Measurements from ENCODE around the gene GPATCH8. TPM values are rescaled to one million over a fixed set of nuclear protein-coding genes. Genes with fewer than 3 reads are reported as not detected.

Gene GPATCH8
- total and polyA plus RNA-seq, 9 of the 15 experiments (the other 6 are each of a cell fraction or from before 2014, with no cell fraction given) = 10.6 to 29.6 (median 13.2) TPM

DNA sequence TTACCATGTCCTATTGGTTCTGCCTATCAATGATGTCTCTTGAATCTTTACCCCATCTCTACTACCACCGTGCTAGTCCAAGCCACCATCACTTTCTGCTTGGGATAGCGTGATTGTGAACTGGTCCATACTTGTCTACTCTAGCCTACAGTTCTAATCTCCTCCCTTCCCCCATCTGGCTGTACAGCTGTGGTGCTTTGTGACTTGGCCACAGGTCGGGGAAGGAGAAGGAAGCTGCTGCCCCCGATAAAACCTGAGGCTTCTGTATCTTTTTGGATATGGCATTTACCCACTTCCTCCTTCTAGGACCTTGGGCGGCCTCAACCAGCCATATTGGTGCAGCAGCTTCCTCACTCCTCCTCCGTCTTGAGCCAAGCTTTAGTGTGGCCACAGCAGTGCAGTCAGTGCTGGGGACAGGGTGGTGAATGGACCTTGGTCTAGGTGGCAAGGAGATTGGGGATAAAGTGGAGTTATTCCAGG is 113.4 kb downstream of the GPATCH8 start (continued):
- TF ChIP-seq PREB (CRISPR knock-in tag; IDR thresholded peaks at IDR 0.05) (no peak), ZKSCAN1 (IDR thresholded peaks at IDR 0.05; ENCODE audit: low read depth, low read length) (0 out of 2 replicates have a peak, but pooled peaks have one; percentile 59), JUNB (CRISPR knock-in tag; conservative IDR thresholded peaks at IDR 0.05) (no peak), ZFX (CRISPR knock-in tag; IDR thresholded peaks at IDR 0.05) (peak; percentile 74), KAT2B (IDR thresholded peaks at IDR 0.05; ENCODE audit: low read depth, low read length) (no peak), SMARCA5 (IDR thresholded peaks at IDR 0.05) (no peak), ESRRA (IDR thresholded peaks at IDR 0.05; ENCODE audit: borderline replicate concordance, low read depth) (no peak), CEBPG (CRISPR knock-in tag; IDR thresholded peaks at IDR 0.05) (no peak), CEBPG (tag; conservative IDR thresholded peaks at IDR 0.05 in 1 of 2, IDR thresholded peaks at IDR 0.05 in 1 of 2) (no peak), CBX5 (IDR thresholded peaks at IDR 0.05; ENCODE audit: borderline replicate concordance, low read depth) (no peak), NR3C1 (CRISPR knock-in tag; IDR thresholded peaks at IDR 0.05) (no peak), SMAD1 (IDR thresholded peaks at IDR 0.05; ENCODE audit: low read depth, low read length, partially characterized antibody) (no peak), E2F4 (CRISPR knock-in tag; IDR thresholded peaks at IDR 0.05; ENCODE audit: low read depth) (no peak), KLF13 (tag; IDR thresholded peaks at IDR 0.05; ENCODE audit: borderline replicate concordance, low read depth) (no peak), RBFOX2 (IDR thresholded peaks at IDR 0.05; ENCODE audit: low read depth, low read length) (peak; percentile 32; the same call in 1 of the 2 replicates), MYC (IDR thresholded peaks at IDR 0.05; ENCODE audit: low read depth, low read length) (no peak; the same call in 1 of the 2 replicates), MYC (CRISPR knock-in tag; IDR thresholded peaks at IDR 0.05; ENCODE audit: borderline replicate concordance, low read depth) (no peak), TEAD4 (IDR thresholded peaks at IDR 0.05; ENCODE audit: low read length) (peak; percentile 93), TEAD4 (CRISPR knock-in tag; IDR thresholded peaks at IDR 0.05; ENCODE audit: borderline replicate concordance) (no peak), SRSF9 (IDR thresholded peaks at IDR 0.05; ENCODE audit: borderline replicate concordance, low read depth, low read length) (no peak), ZNF384 (IDR thresholded peaks at IDR 0.05; ENCODE audit: low read depth, low read length) (no peak), YBX1 (IDR thresholded peaks at IDR 0.05) (no peak)
- TF ChIP-seq, protein P1, sequence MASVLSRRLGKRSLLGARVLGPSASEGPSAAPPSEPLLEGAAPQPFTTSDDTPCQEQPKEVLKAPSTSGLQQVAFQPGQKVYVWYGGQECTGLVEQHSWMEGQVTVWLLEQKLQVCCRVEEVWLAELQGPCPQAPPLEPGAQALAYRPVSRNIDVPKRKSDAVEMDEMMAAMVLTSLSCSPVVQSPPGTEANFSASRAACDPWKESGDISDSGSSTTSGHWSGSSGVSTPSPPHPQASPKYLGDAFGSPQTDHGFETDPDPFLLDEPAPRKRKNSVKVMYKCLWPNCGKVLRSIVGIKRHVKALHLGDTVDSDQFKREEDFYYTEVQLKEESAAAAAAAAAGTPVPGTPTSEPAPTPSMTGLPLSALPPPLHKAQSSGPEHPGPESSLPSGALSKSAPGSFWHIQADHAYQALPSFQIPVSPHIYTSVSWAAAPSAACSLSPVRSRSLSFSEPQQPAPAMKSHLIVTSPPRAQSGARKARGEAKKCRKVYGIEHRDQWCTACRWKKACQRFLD (CRISPR knock-in tag; IDR thresholded peaks at IDR 0.05) = peak; percentile 94
- TF ChIP-seq, protein P2, sequence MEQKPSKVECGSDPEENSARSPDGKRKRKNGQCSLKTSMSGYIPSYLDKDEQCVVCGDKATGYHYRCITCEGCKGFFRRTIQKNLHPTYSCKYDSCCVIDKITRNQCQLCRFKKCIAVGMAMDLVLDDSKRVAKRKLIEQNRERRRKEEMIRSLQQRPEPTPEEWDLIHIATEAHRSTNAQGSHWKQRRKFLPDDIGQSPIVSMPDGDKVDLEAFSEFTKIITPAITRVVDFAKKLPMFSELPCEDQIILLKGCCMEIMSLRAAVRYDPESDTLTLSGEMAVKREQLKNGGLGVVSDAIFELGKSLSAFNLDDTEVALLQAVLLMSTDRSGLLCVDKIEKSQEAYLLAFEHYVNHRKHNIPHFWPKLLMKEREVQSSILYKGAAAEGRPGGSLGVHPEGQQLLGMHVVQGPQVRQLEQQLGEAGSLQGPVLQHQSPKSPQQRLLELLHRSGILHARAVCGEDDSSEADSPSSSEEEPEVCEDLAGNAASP (IDR thresholded peaks at IDR 0.05) = no peak
- TF ChIP-seq, protein P3, sequence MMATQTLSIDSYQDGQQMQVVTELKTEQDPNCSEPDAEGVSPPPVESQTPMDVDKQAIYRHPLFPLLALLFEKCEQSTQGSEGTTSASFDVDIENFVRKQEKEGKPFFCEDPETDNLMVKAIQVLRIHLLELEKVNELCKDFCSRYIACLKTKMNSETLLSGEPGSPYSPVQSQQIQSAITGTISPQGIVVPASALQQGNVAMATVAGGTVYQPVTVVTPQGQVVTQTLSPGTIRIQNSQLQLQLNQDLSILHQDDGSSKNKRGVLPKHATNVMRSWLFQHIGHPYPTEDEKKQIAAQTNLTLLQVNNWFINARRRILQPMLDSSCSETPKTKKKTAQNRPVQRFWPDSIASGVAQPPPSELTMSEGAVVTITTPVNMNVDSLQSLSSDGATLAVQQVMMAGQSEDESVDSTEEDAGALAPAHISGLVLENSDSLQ (IDR thresholded peaks at IDR 0.05) = no peak

Data from K562 (cell line).